NCI-H2171 treated with DMSO at 0.1 percent for 48 hours (cell line): ENCODE results near the gene RORC.

Experiments
- DNase-seq: peaks from one replicate; lab custom pipeline; 2025; lab: John Stamatoyannopoulos, UW

RORC gene

GRCh38 chr1:151847867-151848596 is 16.4 kb upstream of the RORC start:
- DNase-seq = no peak

GRCh38 chr1:151846686-151847237 is 15.2 kb upstream of the RORC start:
- no peak for DNase-seq

- no peak for DNase-seq
These were observed 14.5 kb upstream of the RORC start for GRCh38 chr1:151846062-151846568.

GRCh38 chr1:151843398-151843797 is 11.8 kb upstream of the RORC start:
- no peak for DNase-seq

GRCh38 chr1:151841141-151841540 is 9.5 kb upstream of the RORC start:
- no peak for DNase-seq

GRCh38 chr1:151840421-151840820 is 8.8 kb upstream of the RORC start:
- DNase-seq = no peak

DNA sequence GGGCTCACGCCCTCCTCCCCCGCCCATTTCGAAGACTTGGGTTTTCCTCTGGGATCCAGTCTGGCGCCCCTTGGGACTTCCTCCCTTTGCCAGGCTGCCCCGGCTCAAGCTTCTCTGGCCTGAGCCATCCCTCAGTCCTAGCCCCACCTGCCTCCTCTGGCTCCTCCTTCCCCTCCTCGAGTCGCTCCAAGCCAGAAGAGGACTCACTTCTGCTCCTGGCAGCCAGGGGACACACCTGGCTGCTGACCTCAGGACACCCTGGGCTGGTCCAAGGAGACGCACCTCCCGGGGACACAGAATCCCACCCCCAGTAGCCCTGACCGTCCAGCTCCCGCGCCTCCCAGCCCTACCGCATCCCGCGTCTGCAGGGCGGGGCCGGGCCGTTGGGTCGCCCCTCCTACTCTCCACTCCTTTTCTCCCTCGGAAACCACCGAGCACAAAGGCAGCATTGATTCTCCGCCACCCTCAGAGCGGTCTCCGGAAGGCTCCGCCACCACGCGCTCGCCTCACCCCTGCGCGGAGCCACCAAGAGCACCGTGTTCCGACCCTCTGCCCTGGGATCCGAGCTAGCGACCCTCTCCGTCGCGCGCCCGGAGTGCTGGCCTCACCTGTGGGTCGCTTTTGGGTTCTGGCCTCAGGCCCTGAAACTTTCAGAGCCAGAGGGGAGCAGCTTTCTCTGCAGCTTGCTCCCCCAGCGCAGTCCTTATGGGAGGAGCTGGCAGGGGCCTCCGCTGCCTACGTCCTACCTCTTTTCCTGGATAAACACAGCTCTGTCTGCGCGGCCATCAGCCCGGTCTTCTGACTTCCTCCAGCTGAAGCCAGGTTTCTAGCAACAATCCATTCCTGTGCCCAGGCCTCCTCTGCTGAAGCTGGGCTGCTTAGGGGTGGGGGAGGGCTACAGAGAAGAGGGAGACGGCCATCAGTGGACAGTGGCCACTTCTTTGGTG is 8.1 kb upstream of the RORC start, which contains the start of gene C2CD4D:
Gene C2CD4D, minus strand, starts transcription at position 364 of the 947 bp plus-strand sequence. CDS start 831 bp downstream, outside the sequence.
- peak; percentile 37 for DNase-seq

GRCh38 chr1:151839082-151839412 is 7.4 kb upstream of the RORC start:
- DNase-seq = no peak

GRCh38 chr1:151838222-151839081 is 6.8 kb upstream of the RORC start:
- no peak for DNase-seq

DNA sequence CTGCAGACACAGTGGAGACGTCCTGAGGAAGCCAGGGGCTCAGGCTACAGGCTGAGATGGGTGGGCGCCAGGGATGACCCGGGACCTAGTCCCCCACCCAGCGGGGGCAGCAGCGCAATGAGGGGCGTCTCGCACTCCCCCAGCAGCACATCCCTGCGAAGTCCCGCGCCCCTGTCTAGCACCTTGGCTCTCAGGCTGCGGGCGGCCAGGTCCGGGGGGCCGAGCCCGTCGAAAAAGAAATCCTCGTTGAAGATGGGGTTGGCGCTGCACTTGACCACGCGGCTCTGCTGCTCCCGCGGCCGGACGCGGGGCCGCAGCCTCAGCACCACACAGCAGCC is 6.3 kb upstream of the RORC start:
- no peak for DNase-seq

GRCh38 chr1:151837197-151837596 is 5.6 kb upstream of the RORC start:
- no peak for DNase-seq

- no peak for DNase-seq
These were observed 4.0 kb upstream of the RORC start for GRCh38 chr1:151835596-151835995.

DNA sequence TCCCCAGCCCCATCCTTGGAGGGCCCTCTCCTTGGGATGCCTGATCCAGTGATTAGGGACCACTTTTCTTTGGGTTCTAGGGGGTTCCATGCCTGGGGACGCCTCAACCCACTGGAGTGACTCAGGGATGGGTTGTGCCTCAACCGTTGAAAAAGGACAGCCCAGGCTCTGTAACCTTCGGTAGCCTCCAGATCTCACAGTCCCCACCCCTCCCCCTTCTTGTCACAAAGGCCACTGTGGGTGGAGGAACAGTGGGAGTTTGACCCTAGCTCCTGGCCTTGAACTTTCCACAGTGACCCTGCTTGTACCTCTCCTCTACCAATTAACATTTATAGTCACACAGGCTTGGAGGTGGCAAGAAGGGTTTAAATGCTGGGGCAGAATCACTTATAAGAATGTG is 2.6 kb upstream of the RORC start:
- no peak for DNase-seq

- no peak for DNase-seq
These were observed 1.7 kb upstream of the RORC start for GRCh38 chr1:151833172-151833900.

GRCh38 chr1:151832318-151832980 is 847 bp upstream of the RORC start:
- DNase-seq = peak; percentile 43

- DNase-seq = no peak
These were observed 378 bp downstream of the RORC start for GRCh38 chr1:151831256-151831591.

DNA sequence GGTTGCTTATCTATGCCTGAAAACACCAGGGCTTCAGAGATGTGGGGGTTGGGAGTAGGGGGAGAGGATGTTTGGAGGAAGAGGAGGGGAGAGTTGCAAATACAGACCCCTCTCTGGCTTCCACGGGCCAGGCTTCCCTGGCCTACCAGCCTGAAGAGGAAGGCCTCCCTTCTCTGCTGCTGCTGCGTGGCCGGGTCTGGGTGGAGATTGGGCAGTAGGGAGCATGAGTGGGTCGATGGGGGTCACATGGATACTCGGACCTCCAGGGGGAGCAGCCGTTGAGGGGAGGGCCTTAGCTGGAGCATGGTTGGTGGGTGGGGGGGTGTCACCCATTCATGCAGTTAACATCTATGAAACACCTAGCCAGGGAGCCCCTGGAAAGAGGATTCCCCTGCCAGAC is 1.5 kb downstream of the RORC start:
- no peak for DNase-seq

- no peak for DNase-seq
These were observed 2.1 kb downstream of the RORC start for GRCh38 chr1:151829352-151830046.

DNA sequence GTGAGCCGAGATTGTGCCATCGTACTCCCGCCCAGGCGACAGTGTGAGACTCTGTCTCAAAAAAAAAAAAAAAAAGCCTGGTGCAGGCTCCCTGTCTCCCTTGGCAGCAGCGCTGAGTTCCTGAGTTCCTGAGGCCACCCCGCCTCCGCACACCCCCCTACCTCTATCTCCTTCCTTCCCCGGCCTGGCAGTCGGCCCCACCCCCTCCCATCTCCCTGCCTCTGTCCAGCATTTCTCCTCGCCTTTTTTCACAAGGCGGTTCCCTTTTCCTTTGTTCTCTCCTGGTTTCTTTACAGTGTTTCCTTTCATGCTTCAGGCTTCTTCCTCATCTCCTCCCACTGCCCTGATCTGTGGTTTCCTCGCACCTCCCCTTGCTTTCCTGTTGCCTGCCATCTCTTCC is 2.7 kb downstream of the RORC start:
- no peak for DNase-seq

GRCh38 chr1:151827853-151828252 is 3.7 kb downstream of the RORC start:
- DNase-seq = no peak
